H1 (cell line): Measurements from ENCODE around the gene DOK6. TPM values are rescaled to one million over a fixed set of nuclear protein-coding genes. Genes with fewer than 3 reads are reported as not detected.

Experiments used
- CTCF ChIA-PET: fragments of 300-600 bp; sonication (Branson Sonifier 250); formaldehyde crosslinking; loops from one replicate; lab custom pipeline; 2021; ENCODE audit not compliant: partially characterized antibody; lab: Charles Lee
- POLR2A ChIA-PET: fragments of 300-600 bp; sonication (Branson Sonifier 250); formaldehyde crosslinking; loops from one replicate; lab custom pipeline; 2021; ENCODE audit warnings: inconsistent platforms; ENCODE audit not compliant: partially characterized antibody; lab: Charles Lee
- DNase-seq, 2 experiments: peaks; one replicate each; pipeline versions ENCODE4 v3.0.0 to v3.0.0-alpha.2; 2010 to 2022; ENCODE audit warnings: low spot score in 2 of 2, low read depth in 1 of 2, mixed read lengths in 1 of 2
- FAIRE-seq: peaks from 2 replicates; lab custom pipeline; 2011; peaks lifted over from hg19 to GRCh38; lab: Jason Lieb, UNC
- H2AFZ ChIP-seq: 2 replicates; pipeline ENCODE4 v1.8.1; 2012; ENCODE audit warnings: low read length, inconsistent platforms
- H2AK5ac ChIP-seq: 2 replicates; pipeline ENCODE4 v1.6.1; 2013; ENCODE audit warnings: low read depth, low read length
- H2BK120ac ChIP-seq: replicated peaks from 2 replicates; pipeline ENCODE3; 2013; ENCODE audit warnings: low read depth, low read length, inconsistent platforms
- H2BK12ac ChIP-seq: 2 replicates; pipeline ENCODE4 v1.6.1; 2013; ENCODE audit warnings: low read depth, low read length
- H2BK15ac ChIP-seq: 2 replicates; pipeline ENCODE4 v1.6.1; 2013; ENCODE audit warnings: low read length
- H2BK20ac ChIP-seq: 2 replicates; pipeline ENCODE4 v1.6.1; 2013; ENCODE audit warnings: low read length
- H2BK5ac ChIP-seq: 2 replicates; pipeline ENCODE4 v1.6.1; 2013; ENCODE audit warnings: low read depth, low read length
- H3K14ac ChIP-seq: 2 replicates; pipeline ENCODE4 v1.6.1; 2013; ENCODE audit warnings: inconsistent platforms; ENCODE audit not compliant: insufficient read length
- H3K18ac ChIP-seq: 2 replicates; pipeline ENCODE4 v1.6.1; 2013; ENCODE audit warnings: low read length; ENCODE audit errors: extremely low read depth
- H3K23ac ChIP-seq: 2 replicates; pipeline ENCODE4 v1.6.1; 2013; ENCODE audit warnings: inconsistent platforms; ENCODE audit not compliant: insufficient read length
- H3K23me2 ChIP-seq: 2 replicates; pipeline ENCODE4 v1.6.1; 2013; ENCODE audit warnings: low read depth, low read length
- H3K27ac ChIP-seq: 2 replicates; pipeline ENCODE4 v1.6.1; 2011; ENCODE audit warnings: low read depth, low read length, inconsistent platforms
- H3K27me3 ChIP-seq, 4 experiments: replicated peaks in 1 of 4; 1 replicate in 1 of 4; 2 replicates in 3 of 4; pipeline versions ENCODE4 v1.6.1 to v1.8.1; 2011 to 2013; ENCODE audit warnings: low read length in 3 of 4, mild to moderate bottlenecking in 3 of 4, inconsistent platforms in 2 of 4, mixed read lengths in 2 of 4, moderate library complexity in 1 of 4; ENCODE audit not compliant: control insufficient read depth in 3 of 4, insufficient read depth in 3 of 4; ENCODE audit errors: extremely low read depth in 1 of 4
- H3K36me3 ChIP-seq, 4 experiments: 2 replicates each; pipeline versions ENCODE4 v1.6.1 to v1.8.1; 2011 to 2013; ENCODE audit warnings: mild to moderate bottlenecking in 4 of 4, low read length in 3 of 4, moderate library complexity in 2 of 4, control low read depth in 1 of 4, inconsistent platforms in 1 of 4; ENCODE audit not compliant: insufficient read depth in 4 of 4, control insufficient read depth in 2 of 4
- H3K4ac ChIP-seq: replicated peaks from 2 replicates; pipeline ENCODE3; 2013; ENCODE audit warnings: low read length, low read depth, mixed read lengths, inconsistent platforms; ENCODE audit not compliant: insufficient read length
- H3K4me1 ChIP-seq, 4 experiments: replicated peaks in 1 of 4; 1 replicate in 1 of 4; 2 replicates in 3 of 4; pipeline versions ENCODE4 v1.6.1 to v1.8.1; 2011 to 2013; ENCODE audit warnings: low read length in 3 of 4, inconsistent platforms in 2 of 4, mixed read lengths in 1 of 4; ENCODE audit not compliant: insufficient read depth in 4 of 4, control insufficient read depth in 3 of 4
- H3K4me2 ChIP-seq, 2 experiments: 2 replicates each; pipeline versions ENCODE4 v1.6.1 to v1.8.1; 2011 to 2013; ENCODE audit warnings: low read depth in 2 of 2, low read length in 2 of 2, control low read depth in 1 of 2, inconsistent platforms in 1 of 2, mild to moderate bottlenecking in 1 of 2; ENCODE audit not compliant: insufficient read depth in 1 of 2
- H3K4me3 ChIP-seq, 4 experiments: fragments of 200-600, 300-600 bp in 1 of 4; sonication (generic), shearing (Covaris generic), sonication (Bioruptor Twin) in 1 of 4; 2 replicates each; pipeline versions ENCODE4 v1.5.1 to v1.8.1; 2011 to 2016; ENCODE audit warnings: low read length in 4 of 4, low read depth in 3 of 4, control low read depth in 2 of 4, inconsistent platforms in 2 of 4, mild to moderate bottlenecking in 2 of 4, mixed read lengths in 1 of 4, moderate library complexity in 1 of 4; ENCODE audit not compliant: insufficient read depth in 2 of 4; ENCODE audit errors: extremely low read depth in 1 of 4
- H3K56ac ChIP-seq: replicated peaks from 2 replicates; pipeline ENCODE3; 2013; ENCODE audit warnings: low read depth, mild to moderate bottlenecking, mixed read lengths, low read length, inconsistent platforms; ENCODE audit not compliant: insufficient read length
- H3K79me1 ChIP-seq: 2 replicates; pipeline ENCODE4 v1.6.1; 2013; ENCODE audit warnings: low read depth, low read length, control low read depth
- H3K79me2 ChIP-seq, 2 experiments: 2 replicates each; pipeline versions ENCODE4 v1.6.1 to v1.8.1; 2012 to 2013; ENCODE audit warnings: low read length in 2 of 2, mild to moderate bottlenecking in 2 of 2, inconsistent platforms in 1 of 2; ENCODE audit not compliant: insufficient read depth in 2 of 2, control insufficient read depth in 1 of 2
- H3K9ac ChIP-seq, 4 experiments: replicated peaks in 1 of 4; 1 replicate in 1 of 4; 2 replicates in 3 of 4; pipeline versions ENCODE4 v1.6.1 to v1.8.1; 2011 to 2013; ENCODE audit warnings: low read depth in 3 of 4, low read length in 3 of 4, control low read depth in 2 of 4, mild to moderate bottlenecking in 2 of 4, moderate library complexity in 2 of 4, inconsistent platforms in 1 of 4; ENCODE audit errors: extremely low read depth in 1 of 4
- H3K9me3 ChIP-seq, 2 experiments: 2 replicates each; pipeline versions ENCODE4 v1.6.1 to v1.8.1; 2012 to 2013; ENCODE audit warnings: mild to moderate bottlenecking in 2 of 2, moderate library complexity in 2 of 2, control low read depth in 1 of 2, inconsistent platforms in 1 of 2, low read depth in 1 of 2, low read length in 1 of 2, mixed read lengths in 1 of 2; ENCODE audit not compliant: insufficient read depth in 2 of 2
- H4K20me1 ChIP-seq, 2 experiments: replicated peaks in 1 of 2; 2 replicates each; pipeline versions ENCODE3 to v1.8.1; 2011 to 2013; ENCODE audit warnings: inconsistent platforms in 2 of 2, low read length in 2 of 2, mild to moderate bottlenecking in 1 of 2; ENCODE audit not compliant: insufficient read depth in 2 of 2, control insufficient read depth in 1 of 2
- H4K5ac ChIP-seq: 2 replicates; pipeline ENCODE4 v1.6.1; 2013; ENCODE audit warnings: low read length, low read depth, mixed read lengths, inconsistent platforms; ENCODE audit not compliant: insufficient read length
- H4K8ac ChIP-seq: 2 replicates; pipeline ENCODE4 v1.8.0; 2013; ENCODE audit warnings: mild to moderate bottlenecking, moderate library complexity, low read length, inconsistent platforms; ENCODE audit not compliant: insufficient read depth; ENCODE audit errors: extremely low read depth
- H4K91ac ChIP-seq: replicated peaks from 2 replicates; pipeline ENCODE3; 2013; ENCODE audit warnings: low read length, mixed read lengths, inconsistent platforms; ENCODE audit not compliant: insufficient read length
- WGBS, 2 experiments: shearing (Covaris generic) in 1 of 2; methylation state at CpG; one replicate each; pipeline versions ENCODE4 v1.1.6 to v1.1.7; 2013 to 2015; ENCODE audit warnings: low lambda C conversion rate in 2 of 2, mixed read lengths in 2 of 2, inconsistent platforms in 1 of 2, low coverage in 1 of 2, missing lambda C conversion rate in 1 of 2; ENCODE audit not compliant: insufficient replicate concordance in 2 of 2, insufficient coverage in 1 of 2, insufficient read length in 1 of 2; ENCODE audit errors: extremely low coverage in 1 of 2, missing lambda C conversion rate in 1 of 2; 5-methylcytosine and 5-hydroxymethylcytosine counted together
- polyA plus RNA-seq, 7 experiments: library from polyadenylated mRNA; depleted of rRNA in 3 of 7; stranded (reverse) in 5 of 7; unstranded in 2 of 7; fragments of >200 nt in 5 of 7; fragments of 200-250 nt in 2 of 7; gene quantifications; 1 replicate in 5 of 7; 2 replicates in 1 of 7; 4 replicates in 1 of 7; pipeline versions ENCODE4 v1.2.1 to v1.2.3, GENCODE V29; 2011 to 2013; ENCODE audit warnings: missing spikeins in 2 of 7, mixed read lengths in 2 of 7
- total RNA-seq: library from RNA; stranded (reverse); fragmentation: NEBNext Ultra II Directional; extraction: Animal tissue kit (Norgen Biotek cat#: 25700); gene quantifications from 2 replicates; pipeline ENCODE4 v1.2.1, GENCODE V29; 2021

The DOK6 gene
- total and polyA plus RNA-seq, 2 of the 8 experiments (the other 6 are each of a cell fraction or from before 2014, with no cell fraction given), result 0.33 to 0.50 TPM

DNA sequence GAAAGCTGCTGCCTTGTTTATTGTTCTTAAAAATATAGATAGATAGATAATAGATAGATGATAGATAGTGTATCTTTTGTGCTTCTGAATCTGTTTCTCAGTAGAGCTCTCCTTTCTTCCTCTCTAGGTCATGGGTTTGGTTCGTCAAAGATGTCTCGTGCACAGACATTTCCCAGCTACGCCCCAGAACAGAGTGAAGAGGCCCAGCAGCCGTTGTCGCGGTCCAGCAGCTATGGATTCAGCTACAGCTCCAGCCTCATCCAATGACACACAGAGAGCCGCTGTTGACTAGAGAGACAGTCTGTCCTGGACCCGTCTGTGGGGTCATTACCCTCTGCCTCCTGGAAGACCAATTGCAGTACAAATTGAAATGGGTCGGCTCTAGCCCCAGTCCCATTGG is 440.4 kb downstream of the DOK6 start:
- Histone ChIP-seq H2AK5ac (no peak overlapping the region), H3K4ac (no peak overlapping the region), H2BK15ac (no peak overlapping the region), H3K79me2 (no peaks in the 10 kb centered on the region), H2BK20ac (no peak overlapping the region), H3K27me3 (no peaks in the 10 kb centered on the region), H3K4me3 (no peak overlapping the region), H4K20me1 (no peaks in the 10 kb centered on the region), H3K18ac (no peak overlapping the region), H3K27ac (no peak overlapping the region), H4K91ac (no peak overlapping the region), H2BK5ac (no peak overlapping the region), H3K9ac (no peak overlapping the region), H3K9me3 (no peaks in the 10 kb centered on the region), H3K79me1 (no peaks in the 10 kb centered on the region), H3K4me1 (peaks cover 0 to 6% (median 0%) of the 10 kb centered on the region in 4 experiments; a peak in 2 of 7 replicates), H3K36me3 (no peaks in the 10 kb centered on the region; a peak in 1 of 8 replicates), H2AFZ (no peak overlapping the region), H4K5ac (no peak overlapping the region), H3K56ac (no peak overlapping the region), H3K4me2 (no peak overlapping the region), H3K23me2 (no peaks in the 10 kb centered on the region; the same call in 1 of the 2 replicates), H3K14ac (no peak overlapping the region), H2BK120ac (no peak overlapping the region), H2BK12ac (no peak overlapping the region), H3K23ac (no peak overlapping the region), H4K8ac (no peak overlapping the region)
- 87% methylated on average over 9 of the region's 9 CpGs; no CpG with 5 or more reads in 1 of the 2 experiments for WGBS, 2 experiments
- no peak for FAIRE-seq
- POLR2A ChIA-PET, result no interaction called here
- DNase-seq, result no peak
- CTCF ChIA-PET, result interaction anchor here (0.8 to 1.6 kb wide), 4 partner anchors 13 to 118 kb away, joined by 3 to 5 read pairs (median 4); no protein-coding TSS in a partner anchor
